NCI-H82 treated with DMSO at 0.1 percent for 48 hours (cell line): ENCODE data around the gene SIM1.

Source experiments
- DNase-seq: peaks from one replicate; lab custom pipeline; 2025; ENCODE audit not compliant: unreplicated experiment; lab: John Stamatoyannopoulos, UW

The SIM1 gene

DNA sequence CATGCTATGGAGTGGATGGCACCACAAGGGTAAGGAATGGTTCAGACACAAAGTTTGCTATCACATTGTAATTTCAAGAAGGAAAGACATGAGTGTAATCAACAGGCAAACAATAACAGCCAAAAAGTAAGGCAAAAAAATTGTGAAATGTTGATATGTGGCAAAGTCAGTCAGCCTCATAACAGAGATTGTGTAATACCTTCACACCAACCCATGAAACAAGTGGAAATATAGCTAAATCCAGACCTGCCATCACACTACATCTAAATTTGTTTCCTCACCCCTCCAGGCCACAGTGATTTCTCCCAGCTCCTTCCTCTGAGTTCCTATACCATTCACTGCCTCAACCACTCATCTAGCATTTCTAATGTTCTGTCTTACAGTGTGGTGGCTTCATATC is 37.3 kb downstream of the SIM1 start:
- no peak for DNase-seq

DNA sequence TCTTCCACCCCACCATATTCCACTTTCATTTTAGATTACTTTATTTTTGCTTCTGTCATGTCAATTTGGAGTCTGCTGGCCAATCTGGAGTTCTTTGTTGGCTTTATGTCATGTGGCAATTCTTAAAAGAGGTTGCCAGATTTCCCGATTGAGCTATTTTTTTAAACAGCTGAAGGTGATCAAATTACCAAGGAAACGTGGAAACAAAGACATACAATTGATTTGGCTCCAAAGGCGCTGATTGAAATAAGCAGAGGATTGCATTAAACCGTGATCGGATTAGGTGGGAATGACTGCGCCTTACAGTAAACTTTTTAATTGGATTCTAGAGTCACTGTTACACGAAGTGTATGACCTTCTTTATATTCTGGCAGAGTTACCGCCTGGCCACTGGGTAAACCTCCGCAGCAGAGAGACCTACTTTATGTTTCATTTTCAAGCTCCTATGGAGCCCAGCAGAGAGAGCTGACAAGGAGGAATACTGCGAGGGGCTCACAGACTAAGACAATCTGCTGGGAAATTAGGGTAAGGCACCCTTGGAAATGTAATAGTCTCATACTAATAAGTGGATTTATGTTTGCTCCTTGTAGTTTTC is 37.9 kb downstream of the SIM1 start:
- DNase-seq, result peak; percentile 97

DNA sequence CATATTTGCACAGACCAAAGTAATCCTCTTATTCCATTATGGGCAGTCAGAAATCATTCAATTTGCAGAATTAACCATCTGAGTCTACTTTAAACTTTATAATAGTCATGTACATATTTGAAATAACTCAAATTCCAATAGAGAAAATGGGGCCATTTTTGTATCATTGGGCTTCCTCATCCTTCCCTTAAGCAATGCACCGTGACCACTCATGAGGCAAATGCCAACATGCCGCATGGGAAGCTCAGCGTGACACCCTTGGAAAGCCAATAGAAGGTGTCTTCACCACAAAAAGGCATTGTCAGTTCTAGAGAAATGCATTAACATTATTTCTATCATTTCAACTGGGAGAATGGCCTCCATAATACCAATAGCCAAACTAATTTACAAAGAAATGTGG is 38.5 kb downstream of the SIM1 start:
- DNase-seq, result peak; percentile 55

DNA sequence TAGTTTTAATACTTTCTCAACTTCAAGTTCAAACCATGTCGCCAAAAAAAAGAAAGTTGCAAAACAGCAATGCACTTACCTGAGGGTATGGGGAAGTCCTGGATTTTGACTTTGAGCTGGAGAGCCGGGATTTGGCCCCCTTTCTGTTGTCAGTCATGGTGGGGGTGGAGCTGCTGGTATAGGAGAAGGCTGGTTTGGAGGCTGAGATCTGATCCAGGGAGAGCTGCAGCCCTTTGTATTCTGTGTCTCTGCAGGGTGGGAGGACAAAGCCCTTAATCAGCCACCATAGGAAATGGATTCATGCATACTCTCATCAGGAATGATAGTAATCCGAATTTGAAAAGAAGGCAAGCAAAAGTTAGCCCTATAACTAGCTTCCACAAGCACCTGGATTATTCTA is 44.0 kb downstream of the SIM1 start:
- no peak for DNase-seq

DNA sequence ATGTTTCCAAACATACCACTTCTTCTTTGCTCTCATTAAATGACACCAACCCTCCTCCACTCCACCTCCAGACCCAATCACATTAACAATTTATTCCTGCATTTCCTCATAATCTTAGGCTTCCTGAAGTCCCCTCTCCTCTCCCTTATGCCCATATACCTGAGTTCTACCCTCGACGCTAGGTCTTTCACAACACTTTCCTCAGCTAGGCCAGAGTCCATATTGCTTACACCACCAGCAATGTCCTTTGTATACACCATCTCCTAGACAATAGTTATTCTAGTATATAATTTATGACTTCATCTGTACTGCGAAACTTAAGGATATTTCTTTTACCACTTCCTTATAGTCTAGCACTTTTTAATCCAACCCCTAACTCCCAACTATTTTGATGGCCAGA is 47.7 kb downstream of the SIM1 start:
- DNase-seq, result no peak

DNA sequence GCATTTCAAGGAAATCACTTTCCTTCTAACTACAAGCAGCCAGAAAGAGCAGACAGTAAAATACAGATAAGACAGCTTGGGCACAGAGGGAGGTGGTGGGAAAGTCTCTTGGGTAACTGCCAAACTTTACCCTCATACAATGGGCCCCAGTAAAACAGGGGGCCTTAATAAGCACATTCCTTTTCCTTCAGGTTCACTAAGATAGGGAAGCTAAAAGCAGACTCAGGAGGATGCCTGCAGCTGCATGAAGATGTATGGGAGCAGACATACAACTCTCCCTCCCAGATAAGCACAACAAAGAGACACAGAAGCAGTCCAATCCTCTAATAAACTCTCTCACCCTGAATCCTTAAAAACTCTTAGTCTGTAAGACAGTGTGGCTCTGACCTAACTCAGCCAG is 49.0 kb downstream of the SIM1 start:
- DNase-seq, result no peak

DNA sequence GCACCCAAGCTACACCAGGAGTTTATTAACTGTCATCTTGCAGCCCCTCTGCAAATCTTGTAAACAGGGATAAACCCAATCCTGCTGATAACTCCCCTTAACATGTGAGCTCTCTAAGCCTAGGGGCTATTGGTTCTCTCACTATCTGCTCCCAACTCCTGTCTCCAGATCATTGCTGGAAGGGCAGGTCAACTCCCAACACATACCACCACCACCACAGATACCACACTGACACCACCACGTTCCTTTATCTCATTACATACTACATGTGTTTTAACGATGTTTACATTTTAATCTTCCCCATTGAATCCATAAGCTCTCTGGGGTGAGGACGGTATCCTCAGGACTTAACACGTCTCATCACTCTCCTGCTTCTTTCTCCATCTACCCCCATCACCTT is 51.8 kb downstream of the SIM1 start:
- DNase-seq, result peak; percentile 64

DNA sequence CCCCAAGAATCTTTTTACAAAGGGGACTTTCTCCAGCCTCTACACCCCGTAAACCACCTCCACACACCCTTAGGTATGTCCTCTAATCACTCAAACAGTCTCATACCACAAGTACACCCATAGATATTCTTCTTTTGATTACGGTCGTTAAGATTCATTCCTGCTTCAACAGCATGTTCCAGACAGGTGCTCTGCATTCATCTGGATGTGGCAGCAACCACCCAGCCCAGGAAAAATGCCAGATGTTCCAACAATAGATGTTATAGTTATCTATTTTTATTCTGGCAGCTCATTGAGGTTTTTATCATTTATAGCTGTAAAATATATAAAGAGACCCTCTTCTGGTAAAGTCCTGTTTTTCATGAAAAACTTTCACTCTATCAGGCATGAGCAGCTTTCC is 60.7 kb downstream of the SIM1 start:
- no peak for DNase-seq

DNA sequence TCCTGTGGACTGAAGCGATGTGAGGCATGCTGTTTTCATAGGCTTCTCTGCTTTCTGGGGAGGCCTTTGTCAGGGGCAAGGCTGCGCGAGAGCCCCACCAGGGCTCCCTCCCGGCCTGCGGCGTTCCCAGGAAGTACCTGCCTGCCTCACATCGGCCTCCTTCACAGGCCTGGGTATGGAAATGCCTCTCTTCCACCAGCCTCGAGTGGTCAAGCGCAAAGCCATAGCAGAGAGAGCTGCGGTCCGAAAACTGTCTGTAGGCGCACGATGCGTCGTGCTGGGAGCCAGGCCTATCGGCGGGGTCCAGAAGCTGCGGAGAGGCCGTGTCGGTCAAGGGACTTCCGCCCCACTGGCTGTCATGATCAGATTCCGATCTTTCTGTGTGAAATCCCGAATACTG is 71.2 kb downstream of the SIM1 start:
- no peak for DNase-seq

DNA sequence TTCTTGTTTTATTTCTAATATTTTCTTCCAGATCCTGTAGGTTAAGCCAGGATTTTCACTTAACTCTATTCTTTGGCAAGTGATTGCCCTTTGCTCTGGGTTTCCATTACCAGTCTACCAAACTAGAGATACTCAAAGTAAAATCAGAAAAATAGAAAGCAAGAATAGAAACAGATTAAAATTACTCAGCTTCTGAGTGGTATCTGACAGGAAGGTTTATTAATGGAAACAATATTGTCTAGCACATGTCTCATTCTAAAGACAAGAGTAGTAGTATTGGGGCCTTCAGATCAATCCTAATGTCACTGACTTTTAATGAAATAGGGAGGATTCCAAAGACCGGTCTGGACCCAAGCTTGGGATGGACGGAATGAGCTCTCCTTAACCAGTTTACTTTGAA is 72.3 kb downstream of the SIM1 start:
- no peak for DNase-seq

DNA sequence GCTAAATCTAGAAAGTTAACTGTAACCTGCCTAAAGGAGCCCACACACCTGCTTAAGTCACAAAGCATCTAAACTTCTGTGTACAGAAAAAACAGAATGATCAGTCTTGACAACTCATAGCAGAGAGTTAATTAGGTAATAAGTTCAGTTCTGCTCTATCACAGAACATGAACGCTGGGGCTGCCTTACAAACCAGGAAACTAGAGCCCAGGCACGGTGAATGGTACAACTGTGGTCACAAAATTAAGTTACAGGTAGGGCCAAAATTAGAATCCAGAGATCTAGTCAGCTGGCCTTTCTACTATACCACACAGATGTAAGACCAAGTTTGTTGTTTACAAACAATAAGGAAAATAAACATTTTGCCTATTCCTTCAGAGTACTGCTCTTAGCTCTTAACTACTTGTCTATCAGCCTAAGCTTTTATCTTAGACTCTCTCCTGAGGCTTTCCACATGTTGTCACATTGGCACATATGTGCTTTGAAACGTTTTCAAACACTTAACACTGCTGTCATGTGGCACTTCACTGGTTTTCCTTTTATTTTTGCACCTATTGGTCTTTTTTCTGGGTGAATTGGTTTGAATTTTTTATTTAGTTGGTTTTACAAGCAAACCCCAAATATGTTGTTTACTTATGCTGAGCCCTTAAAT is 75.7 kb downstream of the SIM1 start:
- no peak for DNase-seq

DNA sequence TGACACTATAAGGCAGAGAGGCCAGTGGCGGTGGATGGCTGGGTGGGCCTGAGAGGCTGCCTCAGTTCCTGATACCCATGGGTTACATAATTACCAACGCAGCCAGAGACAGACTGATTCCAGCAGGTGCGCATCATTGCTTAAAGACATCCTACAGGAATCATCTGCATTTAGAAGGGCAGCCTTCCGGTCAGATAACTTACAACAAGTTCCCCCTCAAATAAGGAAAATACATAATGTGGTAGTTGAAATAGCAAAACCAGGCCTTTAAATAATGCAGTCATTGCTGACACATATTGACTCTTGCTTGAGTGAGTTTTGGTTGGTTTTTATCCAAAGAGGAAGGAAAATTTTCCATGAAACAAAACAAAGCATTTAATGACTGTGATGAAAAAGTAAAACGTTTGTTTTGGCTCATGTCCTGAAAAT is 81.9 kb downstream of the SIM1 start:
- DNase-seq, result no peak

DNA sequence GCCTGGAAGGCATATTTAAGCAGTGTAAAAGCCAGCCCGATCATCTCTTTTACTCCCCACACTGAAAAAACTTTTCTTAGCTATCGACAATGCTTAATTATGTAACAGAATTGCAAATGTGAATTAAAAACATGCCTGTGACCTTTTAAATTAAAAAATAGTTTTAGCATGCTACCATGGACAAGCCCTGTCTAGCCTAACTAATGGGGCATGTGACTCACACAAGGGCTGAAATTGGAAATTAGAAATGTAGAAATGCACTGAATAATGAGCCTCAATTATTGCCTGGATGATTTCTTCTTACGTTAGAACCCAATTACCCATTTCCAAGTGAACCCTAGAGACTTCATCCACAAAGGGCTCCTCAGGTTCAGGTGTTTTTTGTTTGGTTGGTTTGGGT is 82.7 kb downstream of the SIM1 start:
- DNase-seq, result no peak

DNA sequence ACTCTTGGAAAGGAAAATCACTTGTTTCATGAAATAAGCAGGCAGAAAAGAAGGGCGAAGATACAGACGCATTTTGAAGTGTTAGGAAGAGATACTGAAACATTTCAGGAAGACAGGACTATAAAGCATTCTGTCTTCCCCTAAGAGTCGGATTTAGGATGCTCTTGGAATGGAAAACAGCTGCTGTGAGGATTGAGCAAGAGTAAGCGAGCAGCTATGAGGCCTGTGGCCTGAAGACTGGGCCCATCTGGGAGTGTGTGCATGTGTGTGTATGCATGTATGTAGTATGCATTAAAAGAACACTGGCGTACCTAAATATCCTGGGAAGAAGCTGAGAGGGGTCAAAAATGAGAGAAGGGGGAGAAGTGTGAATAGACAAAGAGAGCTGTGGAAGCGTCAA is 83.6 kb downstream of the SIM1 start:
- peak; percentile 36 for DNase-seq

DNA sequence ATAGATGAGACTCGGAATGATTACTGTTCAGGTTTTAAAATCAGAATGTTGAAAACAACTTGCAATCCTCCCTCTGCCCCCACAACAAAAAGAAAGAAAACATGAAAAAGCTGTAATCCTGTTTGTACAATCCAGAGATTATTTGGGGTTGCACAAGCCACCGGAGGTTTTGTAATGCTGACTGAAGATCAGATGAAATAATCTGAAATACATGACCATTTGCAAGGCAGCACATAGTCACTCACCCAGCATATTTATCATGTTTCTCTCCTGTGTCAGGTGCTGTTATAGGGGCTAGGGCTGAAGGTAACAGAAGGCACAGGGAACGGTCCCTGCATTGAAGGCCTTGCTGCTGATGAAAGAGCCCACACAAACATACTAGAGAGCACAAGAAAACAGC is 85.3 kb downstream of the SIM1 start:
- DNase-seq, result peak; percentile 21

DNA sequence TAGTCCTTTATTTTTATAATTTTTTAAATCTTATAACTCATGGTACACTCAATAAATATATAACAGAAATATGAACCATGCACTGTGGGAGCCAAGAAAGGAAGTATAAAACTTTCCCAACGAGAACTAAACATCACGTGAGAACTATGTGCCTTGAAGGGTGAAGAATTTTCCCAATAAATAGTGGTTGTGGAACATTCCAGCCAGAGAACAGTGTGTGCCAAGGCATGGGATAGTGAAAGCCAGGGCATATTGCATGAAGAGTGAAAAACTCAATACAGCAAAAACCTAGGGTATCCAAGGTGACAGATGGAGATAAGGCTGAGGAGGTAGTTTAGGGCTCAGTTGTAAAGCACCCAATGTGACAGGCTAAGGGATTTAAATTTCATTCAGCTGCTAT is 86.1 kb downstream of the SIM1 start:
- DNase-seq, result peak; percentile 82

DNA sequence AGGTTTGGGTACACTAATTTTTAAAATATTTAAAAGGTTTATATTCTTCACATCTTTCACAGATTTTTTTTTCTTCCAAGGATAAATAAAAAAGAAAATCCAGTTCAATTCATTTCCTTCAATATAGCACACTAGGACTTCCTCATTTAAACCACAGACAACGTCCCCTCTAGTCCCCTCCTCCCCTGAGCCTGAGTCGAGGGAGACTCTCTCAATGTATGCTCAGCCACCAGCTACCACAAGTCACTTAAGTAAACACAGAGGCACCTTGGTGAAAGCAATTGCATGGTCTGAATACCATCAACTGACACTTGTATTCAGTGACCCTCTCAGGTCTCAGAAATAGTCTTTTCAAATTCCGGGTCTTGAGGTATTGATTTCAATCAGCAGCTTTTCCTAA is 88.6 kb downstream of the SIM1 start:
- no peak for DNase-seq

DNA sequence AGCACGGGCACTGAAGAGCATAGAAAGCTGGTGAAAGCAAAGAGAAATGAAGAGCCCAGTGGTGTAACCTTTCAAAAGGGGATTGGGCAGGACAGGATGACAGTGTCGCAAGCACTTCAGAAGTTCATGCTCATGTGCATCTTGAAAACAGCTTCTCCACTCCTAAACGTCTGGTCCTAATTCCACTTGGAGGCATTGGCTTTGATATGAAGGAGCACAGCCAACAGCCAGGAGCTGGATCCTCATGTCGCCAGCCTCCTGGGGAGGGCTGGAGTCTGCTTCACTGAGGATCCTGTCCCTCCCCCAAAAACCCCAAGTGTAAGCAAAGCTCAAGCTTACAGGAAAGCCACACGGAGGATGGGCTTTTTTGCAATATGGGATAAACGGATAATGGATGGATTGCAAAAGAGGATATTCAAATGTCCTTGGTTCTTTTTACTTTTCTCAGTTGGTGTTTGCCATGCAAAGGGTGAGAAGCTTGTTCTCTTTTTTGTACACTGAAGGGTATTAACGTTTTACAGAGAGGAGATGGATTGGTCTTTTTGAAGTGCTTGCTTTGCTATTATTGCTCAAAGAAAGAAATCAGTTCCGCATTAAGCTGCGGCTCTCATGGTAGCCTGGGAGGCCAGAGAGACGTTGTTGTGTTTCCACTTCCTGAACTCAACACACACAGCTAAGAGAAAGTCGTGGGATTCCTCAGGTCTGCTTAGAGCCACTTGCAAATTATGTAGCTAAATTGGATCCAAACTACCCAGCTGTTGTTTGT is 92.2 kb downstream of the SIM1 start:
- DNase-seq, result peak; percentile 87

DNA sequence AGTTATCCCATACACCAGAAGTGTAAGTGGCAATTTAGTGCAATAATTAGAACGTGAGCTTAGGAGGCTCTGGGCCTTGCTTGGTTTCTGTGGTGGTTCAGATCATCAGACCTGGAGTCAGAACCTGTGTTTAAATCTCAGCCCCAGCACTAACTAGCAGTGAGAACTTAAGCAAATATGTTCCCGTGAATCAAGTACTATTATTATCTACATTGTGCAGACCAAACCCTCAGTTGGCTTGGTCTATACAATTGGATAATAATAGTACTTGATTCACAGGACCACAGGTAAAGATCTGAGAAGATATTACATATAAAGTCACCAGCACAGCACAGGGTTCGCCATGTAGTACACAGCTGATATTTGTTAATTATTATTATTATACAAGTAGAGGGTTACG is 93.1 kb downstream of the SIM1 start:
- no peak for DNase-seq

DNA sequence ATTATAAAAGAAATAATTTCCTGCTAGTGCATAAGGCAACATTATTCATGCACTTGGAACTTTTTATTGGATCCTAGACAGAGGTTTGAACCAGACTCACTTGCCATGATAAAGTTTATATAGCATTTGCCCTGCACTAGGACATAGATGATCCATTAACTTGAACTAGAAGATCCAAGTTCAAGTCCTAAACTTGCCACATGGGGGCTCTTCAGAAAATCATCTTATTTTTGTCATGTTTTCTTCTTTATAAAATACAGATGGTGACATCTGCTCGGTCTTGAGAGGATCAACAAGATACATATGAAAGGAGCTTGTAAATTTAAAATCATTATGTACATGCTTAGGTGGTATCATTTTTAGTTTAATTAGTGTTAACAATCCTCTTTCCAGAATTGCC is 94.5 kb downstream of the SIM1 start:
- DNase-seq, result no peak

DNA sequence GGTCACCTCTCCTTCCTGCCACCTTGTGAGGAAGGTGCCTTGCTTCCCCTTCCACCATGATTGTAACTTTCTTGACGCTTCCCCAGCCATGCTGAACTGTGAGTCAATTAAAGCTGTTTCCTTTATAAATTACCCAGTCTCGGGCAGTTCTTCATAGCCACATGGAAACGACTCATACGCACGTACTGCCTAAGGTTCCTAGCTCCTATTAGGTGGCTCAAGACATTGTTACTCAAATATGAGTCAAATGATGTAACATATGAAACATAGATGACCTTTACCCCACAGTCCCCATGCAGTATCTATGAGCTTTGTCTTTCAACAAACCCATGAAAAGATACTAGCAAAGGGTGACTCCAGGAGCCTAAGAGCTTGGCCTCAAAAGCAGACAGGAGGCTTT is 98.3 kb downstream of the SIM1 start:
- no peak for DNase-seq

DNA sequence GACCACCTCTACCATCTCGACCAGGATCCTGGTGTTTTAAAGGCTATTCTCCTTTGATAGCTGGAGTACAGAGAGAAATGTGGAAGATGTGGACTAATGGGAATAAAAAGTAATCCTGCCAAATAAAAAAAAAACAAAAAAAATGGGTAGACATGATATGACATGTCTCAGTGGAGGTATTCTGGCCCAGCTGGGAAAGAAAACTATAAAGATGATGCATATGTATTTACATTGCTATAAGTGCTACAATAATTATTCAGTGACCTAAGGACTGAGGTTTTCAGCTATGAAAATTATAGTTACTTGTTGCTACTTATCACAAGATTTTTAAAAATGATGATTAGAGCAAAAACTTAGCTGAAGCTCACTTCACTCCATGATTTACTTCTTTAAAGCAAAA is 101.1 kb downstream of the SIM1 start:
- DNase-seq, result no peak
